ENCODE data around the gene TFCP2.

DNA sequence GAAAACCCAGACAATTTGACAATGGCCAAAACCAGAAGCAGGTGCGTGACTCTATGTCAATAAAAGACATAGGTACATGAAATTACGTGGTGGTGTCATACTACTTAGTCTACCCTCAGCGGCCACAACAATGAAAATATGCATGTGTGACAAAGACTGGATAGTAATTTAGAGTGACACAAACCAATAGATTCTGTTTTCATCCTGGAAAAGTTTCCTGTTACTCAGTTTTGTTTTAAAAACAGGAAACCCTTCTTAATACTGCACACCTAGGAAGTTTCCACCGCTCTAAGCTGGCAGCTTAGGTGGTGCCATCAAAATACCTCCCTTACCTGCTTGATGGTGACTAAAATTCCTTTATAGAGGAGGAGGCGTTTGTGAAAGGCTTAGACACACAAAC, 29.8 kb upstream of the TFCP2 start:
- TF ChIP-seq, protein P1, sequence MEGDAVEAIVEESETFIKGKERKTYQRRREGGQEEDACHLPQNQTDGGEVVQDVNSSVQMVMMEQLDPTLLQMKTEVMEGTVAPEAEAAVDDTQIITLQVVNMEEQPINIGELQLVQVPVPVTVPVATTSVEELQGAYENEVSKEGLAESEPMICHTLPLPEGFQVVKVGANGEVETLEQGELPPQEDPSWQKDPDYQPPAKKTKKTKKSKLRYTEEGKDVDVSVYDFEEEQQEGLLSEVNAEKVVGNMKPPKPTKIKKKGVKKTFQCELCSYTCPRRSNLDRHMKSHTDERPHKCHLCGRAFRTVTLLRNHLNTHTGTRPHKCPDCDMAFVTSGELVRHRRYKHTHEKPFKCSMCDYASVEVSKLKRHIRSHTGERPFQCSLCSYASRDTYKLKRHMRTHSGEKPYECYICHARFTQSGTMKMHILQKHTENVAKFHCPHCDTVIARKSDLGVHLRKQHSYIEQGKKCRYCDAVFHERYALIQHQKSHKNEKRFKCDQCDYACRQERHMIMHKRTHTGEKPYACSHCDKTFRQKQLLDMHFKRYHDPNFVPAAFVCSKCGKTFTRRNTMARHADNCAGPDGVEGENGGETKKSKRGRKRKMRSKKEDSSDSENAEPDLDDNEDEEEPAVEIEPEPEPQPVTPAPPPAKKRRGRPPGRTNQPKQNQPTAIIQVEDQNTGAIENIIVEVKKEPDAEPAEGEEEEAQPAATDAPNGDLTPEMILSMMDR (IDR thresholded peaks at IDR 0.05; ENCODE audit: low read length): no peak
- no peak for TF ChIP-seq EZH2phosphoT487 (IDR thresholded peaks at IDR 0.05; ENCODE audit: low read length)
- no peak for TF ChIP-seq EZH2 (optimal IDR thresholded peaks at IDR 0.05; ENCODE audit: low read depth, low read length)

Measured in MM.1S (cell line).